ENCODE results near the gene PPIP5K2.

- no peak for TF ChIP-seq EZH2 (IDR thresholded peaks at IDR 0.05; ENCODE audit: borderline replicate concordance, low read depth, low read length, poor library complexity, severe bottlenecking)
- TF ChIP-seq CTCF (conservative IDR thresholded peaks at IDR 0.05; ENCODE audit: low read depth, low read length): no peak
Measured at GRCh38 chr5:103117471-103117991, 2.6 kb upstream of the PPIP5K2 start.

All from A673 (cell line).